ENCODE results near the gene TUBB2B.
"Not testable (repeated sequence)": the region's sequence is repeated elsewhere in the genome, so short reads cannot be mapped to it uniquely, and the experiment has no call there.

Gene TUBB2B

DNA sequence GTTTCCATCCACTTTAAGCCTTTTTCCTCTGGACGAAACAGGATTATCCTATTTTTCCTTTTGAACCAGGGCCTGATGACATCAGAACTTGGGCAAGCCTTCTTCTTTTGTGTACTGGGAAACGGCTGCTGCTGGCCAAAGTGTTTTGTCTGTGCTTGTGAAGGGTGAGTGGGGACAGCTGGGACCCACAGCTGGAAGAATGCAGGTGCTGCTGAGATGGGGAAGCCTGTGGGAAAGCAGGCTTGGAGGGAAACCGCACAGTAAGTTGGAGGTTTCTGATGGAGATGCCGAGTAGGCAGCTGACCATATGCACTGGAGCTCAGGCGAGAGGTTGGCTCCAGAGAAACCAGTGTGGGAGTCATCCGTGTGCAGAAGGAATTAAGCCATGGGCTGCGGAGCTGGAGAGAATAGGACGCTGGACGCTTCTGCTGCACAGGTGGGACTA is 22.8 kb upstream of the TUBB2B start:
- DNase-seq (ENCODE audit: low read depth), result no peak

DNA sequence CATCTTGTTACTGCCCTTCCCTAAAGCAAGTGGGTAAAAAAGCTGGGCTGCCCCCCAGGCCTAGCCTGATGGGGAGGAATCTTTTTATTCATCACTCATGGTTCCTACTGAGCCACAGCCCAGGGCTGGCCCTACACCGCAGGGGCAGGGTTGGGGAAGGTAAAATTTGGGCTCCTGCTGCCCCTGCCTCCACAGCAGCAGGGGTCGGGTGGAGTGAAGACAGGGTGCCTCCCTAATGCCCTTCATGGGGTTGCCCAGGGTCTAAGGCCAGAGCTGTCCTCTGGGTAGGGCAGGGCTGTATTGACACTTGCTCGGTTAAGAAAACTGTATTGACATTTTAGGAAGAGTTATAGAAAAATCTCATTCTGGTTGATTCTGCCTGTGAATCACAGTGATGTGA is 22.4 kb upstream of the TUBB2B start:
- no peak for TF ChIP-seq CTCF (IDR thresholded peaks at IDR 0.05; ENCODE audit: low read depth, low read length, missing control alignments)
- no peak for DNase-seq (ENCODE audit: low read depth)
- H3K4me3 ChIP-seq (ENCODE audit: low read depth, low read length), result no peak overlapping the region

More for the DNA sequence above, 22.8 kb upstream of the TUBB2B start:
- no peak for TF ChIP-seq CTCF (IDR thresholded peaks at IDR 0.05; ENCODE audit: low read depth, low read length, missing control alignments)
- no peak overlapping the region for H3K4me3 ChIP-seq (ENCODE audit: low read depth, low read length)

- no peak for DNase-seq (ENCODE audit: low read depth)
- H3K4me3 ChIP-seq (ENCODE audit: low read depth, low read length), result no peak overlapping the region
- no peak for TF ChIP-seq CTCF (IDR thresholded peaks at IDR 0.05; ENCODE audit: low read depth, low read length, missing control alignments)
Measured at GRCh38 chr6:3247255-3248146, 20.0 kb upstream of the TUBB2B start.

GRCh38 chr6:3245216-3245615 is 17.8 kb upstream of the TUBB2B start:
- H3K4me3 ChIP-seq (ENCODE audit: low read depth, low read length), result no peak overlapping the region
- TF ChIP-seq CTCF (IDR thresholded peaks at IDR 0.05; ENCODE audit: low read depth, low read length, missing control alignments), result no peak
- no peak for DNase-seq (ENCODE audit: low read depth)

DNA sequence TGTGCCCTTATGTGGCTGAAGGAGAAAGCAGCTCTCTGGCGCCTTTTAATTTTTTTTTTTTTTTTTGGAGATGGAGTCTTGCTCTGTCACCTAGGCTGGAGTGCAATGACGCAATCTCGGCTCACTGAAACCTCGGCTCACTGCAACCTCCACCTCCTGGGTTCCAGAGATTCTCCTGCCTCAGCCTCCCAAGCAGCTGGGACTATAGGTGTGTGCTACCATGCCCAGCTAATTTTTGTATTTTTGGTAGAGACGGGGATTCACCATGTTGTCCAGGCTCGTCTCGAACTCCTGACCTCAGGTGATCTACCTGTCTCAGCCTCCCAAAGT is 17.3 kb upstream of the TUBB2B start:
- H3K4me3 ChIP-seq (ENCODE audit: low read depth, low read length); DNase-seq (ENCODE audit: low read depth): not testable (repeated sequence)

DNA sequence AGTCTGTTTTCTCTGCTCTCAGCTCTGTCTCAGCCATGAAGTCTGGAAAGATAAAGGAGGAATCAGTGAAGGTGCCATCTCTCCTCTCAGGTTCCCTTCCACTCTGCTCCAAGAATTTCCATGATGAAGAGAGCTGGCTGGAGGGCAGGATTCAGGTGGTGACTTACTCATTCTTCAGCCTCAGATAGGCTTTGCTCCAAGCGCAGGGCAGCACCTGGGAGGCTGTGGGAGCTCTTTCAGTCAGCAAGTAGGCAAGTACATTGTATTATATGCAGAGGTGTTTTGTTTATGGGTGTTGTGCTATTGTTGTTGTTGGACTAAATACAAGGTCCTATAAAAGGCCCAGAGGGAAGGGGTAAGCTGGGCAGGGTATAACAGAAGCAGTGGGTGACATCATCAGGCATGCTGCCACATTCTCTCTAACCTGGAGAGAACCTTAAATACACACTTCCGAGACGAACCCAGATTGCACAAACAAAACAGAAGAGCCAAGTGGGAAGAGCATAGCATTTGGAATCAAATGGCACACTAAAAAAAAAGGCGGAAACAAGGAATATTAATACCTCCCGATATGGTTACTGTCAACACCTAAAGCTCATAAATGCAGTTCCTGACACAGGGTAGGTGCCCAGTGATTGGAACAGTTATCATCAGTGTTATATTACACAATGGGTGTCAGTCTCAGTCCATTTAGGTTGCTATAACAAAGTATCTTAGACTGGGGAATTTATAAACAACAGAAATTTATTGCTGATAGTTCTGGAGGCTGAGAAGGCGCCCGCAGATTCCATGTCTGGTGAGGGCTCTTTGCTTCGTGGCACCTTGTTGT is 16.8 kb upstream of the TUBB2B start:
- H3K4me3 ChIP-seq (ENCODE audit: low read depth, low read length), result no peak overlapping the region
- DNase-seq (ENCODE audit: low read depth), result no peak
- no peak for TF ChIP-seq CTCF (IDR thresholded peaks at IDR 0.05; ENCODE audit: low read depth, low read length, missing control alignments)

DNA sequence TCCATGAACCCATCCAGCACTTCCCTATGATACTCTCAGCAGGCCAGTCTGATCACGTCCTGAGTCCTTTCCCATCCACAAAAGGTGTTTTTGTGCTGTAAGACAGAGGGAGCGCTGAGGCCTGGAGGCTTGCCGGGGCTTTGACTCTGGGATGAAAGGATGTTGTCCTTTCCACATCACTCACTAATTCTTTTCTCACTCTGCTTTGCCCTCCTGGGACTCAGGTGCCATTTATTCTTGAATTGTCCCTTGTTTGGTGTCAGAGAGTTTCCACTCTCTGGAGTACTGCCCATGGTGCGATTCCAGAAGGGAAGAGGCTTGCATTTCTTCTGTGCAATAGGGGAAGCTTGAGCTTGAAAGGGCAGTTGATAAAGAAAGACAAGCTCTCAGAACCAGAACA is 15.3 kb upstream of the TUBB2B start:
- no peak for DNase-seq (ENCODE audit: low read depth)
- no peak overlapping the region for H3K4me3 ChIP-seq (ENCODE audit: low read depth, low read length)
- TF ChIP-seq CTCF (IDR thresholded peaks at IDR 0.05; ENCODE audit: low read depth, low read length, missing control alignments), result no peak

DNA sequence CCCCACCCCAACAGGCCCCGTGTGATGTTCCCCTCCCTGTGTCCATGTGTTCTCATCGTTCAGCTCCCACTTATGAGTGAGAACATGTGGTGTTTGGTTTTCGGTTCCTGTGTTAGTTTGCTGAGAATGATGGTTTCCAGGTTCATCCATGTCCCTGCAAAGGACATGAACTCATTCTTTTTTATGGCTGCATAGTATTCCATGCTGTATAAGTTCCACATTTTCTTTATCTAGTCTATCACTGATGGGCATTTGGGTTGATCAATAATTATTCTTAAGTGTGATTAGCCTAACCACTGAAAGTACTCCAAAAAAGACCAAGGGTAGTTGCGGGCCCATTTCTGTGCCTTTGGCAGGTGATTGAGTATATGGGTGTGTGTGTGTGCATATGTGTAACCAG is 14.3 kb upstream of the TUBB2B start:
- DNase-seq (ENCODE audit: low read depth); H3K4me3 ChIP-seq (ENCODE audit: low read depth, low read length): not testable (repeated sequence)

Data from GM12864 (cell line).